Ectodermal cell (in vitro differentiated cells): ENCODE results near the gene ICAM2.

ENCODE experiments used
- H3K27ac ChIP-seq: 2 replicates; pipeline ENCODE4 v1.7.0; 2013; ENCODE audit warnings: mild to moderate bottlenecking, low read depth, low read length; ENCODE audit not compliant: insufficient read depth, poor library complexity, severe bottlenecking
- H3K27me3 ChIP-seq: 2 replicates; pipeline ENCODE4 v1.7.0; 2013; ENCODE audit warnings: mild to moderate bottlenecking, low read length; ENCODE audit not compliant: insufficient read depth, control insufficient read depth, poor library complexity, severe bottlenecking
- H3K36me3 ChIP-seq: one replicate; pipeline ENCODE4 v1.7.0; 2013; ENCODE audit warnings: low read length; ENCODE audit not compliant: control insufficient read depth, insufficient read depth
- H3K4me1 ChIP-seq: one replicate; pipeline ENCODE4 v1.7.0; 2013; ENCODE audit warnings: low read length; ENCODE audit not compliant: control insufficient read depth, insufficient read depth
- H3K4me3 ChIP-seq: 2 replicates; pipeline ENCODE4 v1.7.0; 2013; ENCODE audit warnings: low read depth, low read length, control low read depth; ENCODE audit not compliant: insufficient read depth
- H3K9me3 ChIP-seq: 2 replicates; pipeline ENCODE4 v1.7.0; 2013; ENCODE audit warnings: mild to moderate bottlenecking, low read length, moderate library complexity; ENCODE audit not compliant: control insufficient read depth
- whole genome bisulfite sequencing, 2 experiments: methylation state at CpG; one replicate each; pipeline ENCODE4 v1.1.7; 2013; ENCODE audit warnings: missing lambda C conversion rate in 2 of 2; 5-methylcytosine and 5-hydroxymethylcytosine counted together

ICAM2 gene

DNA sequence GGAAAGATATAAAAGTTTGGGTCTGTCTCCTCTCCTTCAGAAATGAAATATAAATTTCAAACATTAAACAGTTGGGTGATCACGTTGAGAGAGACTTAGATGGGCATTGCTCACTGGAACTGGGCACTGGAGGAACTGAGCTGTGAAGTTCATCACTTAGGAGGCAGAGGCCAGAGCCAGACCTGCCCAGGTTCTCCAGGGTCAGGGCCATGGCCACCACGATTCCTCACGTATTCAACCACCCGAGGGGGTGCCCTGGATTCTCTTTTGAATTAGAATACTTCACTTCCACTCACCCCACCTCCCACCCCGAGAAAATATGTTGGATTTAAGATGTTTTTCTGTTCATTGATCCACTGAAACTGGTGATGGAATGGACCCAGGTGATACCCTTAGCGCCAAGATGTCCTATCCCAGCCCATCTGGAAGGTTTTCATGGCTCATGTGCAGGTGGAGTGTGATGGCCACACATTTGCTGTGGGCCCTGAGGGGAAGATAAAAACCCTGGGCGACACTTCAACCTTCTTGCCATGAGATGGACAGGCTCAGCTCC lies 16.1 kb downstream of the ICAM2 start:
- H3K27ac ChIP-seq: no peak overlapping the region
- H3K36me3 ChIP-seq: no peaks in the 10 kb centered on the region
- H3K9me3 ChIP-seq: no peaks in the 10 kb centered on the region
- peaks cover 7% of the 10 kb centered on the region for H3K4me1 ChIP-seq
- H3K4me3 ChIP-seq: no peak overlapping the region
- peaks cover 4% of the 10 kb centered on the region for H3K27me3 ChIP-seq
- WGBS, 2 experiments: 92 to 93% methylated on average over 6 to 7 of the region's 7 CpGs

- no peak overlapping the region for H3K4me3 ChIP-seq
- peaks cover 11% of the 10 kb centered on the region for H3K27me3 ChIP-seq
- no peaks in the 10 kb centered on the region for H3K9me3 ChIP-seq
- 91 to 93% methylated on average over 13 of the region's 13 CpGs for WGBS, 2 experiments
- no peaks in the 10 kb centered on the region for H3K36me3 ChIP-seq
- H3K27ac ChIP-seq: no peak overlapping the region
- peaks cover 7% of the 10 kb centered on the region for H3K4me1 ChIP-seq
These were observed 16.8 kb downstream of the ICAM2 start for GRCh38 chr17:64003526-64004121.

DNA sequence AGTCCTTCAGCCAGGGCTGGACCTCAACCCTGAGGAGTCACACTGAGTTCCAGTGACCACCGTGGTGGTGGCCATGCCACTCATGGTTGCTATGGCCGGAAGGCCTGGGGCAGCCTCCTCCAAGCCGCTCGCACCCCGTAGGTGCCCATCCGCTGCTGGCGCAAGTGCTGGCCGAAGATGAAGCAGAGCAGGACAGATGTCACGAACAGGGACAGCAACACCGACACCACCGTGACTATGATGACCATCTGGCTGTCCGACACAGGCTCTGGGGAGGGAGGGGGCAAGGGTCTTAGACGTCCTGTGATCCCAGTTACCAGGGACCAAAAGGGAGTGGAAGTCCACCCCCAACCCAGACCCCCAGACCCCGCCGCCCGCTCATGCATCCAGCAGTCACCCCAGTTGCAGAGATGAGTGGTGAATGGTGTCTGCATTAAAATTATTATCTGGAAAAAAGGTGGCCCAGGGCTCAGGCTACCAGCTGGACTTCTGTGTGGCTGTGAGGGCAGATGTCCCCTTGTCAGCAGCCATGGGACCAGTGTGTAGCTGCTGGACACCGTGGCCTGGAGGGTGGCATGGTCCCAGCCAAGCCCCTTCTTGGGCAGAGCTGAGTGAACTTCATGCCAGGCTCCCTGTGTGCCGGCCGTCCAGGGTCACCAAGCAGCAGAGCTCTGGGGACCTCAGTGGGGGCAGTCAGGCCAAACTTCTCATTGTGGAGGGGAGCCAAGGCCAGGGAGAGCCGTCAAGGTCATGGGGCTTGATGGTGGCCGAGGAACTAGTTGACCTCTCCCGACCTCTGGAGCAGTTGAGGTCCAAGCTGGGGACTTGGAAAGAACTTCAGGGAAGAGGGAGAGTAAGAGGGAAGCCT lies 17.5 kb downstream of the ICAM2 start:
- H3K9me3 ChIP-seq: no peaks in the 10 kb centered on the region
- peaks cover 8% of the 10 kb centered on the region for H3K4me1 ChIP-seq
- no peak overlapping the region for H3K4me3 ChIP-seq
- no peak overlapping the region for H3K27ac ChIP-seq
- WGBS, 2 experiments: 93 to 94% methylated on average over 22 of the region's 22 CpGs
- H3K36me3 ChIP-seq: no peaks in the 10 kb centered on the region
- H3K27me3 ChIP-seq: peaks cover 17% of the 10 kb centered on the region

- 89% methylated on average over 14 of the region's 14 CpGs for WGBS, 2 experiments
- peaks cover 27% of the 10 kb centered on the region for H3K27me3 ChIP-seq
- no peak overlapping the region for H3K4me3 ChIP-seq
- no peaks in the 10 kb centered on the region for H3K9me3 ChIP-seq
- no peaks in the 10 kb centered on the region for H3K36me3 ChIP-seq
- peaks cover 10% of the 10 kb centered on the region for H3K4me1 ChIP-seq
- H3K27ac ChIP-seq: no peak overlapping the region
These were observed 18.5 kb downstream of the ICAM2 start for GRCh38 chr17:64001763-64002529.

DNA sequence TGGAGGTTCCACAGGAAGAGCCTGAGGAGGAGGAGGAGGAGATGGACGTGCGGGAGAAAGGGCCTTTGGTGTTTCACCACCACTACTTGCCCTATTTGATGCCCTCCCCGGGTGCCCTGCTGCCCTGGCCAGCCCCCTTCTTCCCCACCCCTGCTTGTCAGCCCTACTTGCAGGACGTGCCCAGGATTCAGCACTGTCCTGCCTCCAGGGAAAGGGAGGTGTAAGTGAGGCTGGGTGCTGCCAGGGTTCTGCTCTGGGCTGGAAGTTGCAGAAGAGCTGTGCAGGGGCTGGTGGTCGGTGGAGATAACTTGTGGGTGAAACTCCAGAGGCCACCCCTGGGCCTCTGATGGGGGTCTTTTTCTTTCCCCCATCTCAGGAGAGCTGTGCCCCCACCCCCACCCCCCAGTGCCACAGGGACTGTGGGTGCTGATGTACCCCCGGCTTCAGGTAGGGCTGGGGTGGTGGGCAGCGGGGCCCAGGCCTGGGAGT lies 19.3 kb downstream of the ICAM2 start:
- WGBS, 2 experiments: 91 to 98% methylated on average over 7 of the region's 7 CpGs
- Histone ChIP-seq H3K4me3 (no peak overlapping the region), H3K27me3 (peaks cover 33% of the 10 kb centered on the region), H3K36me3 (no peaks in the 10 kb centered on the region), H3K27ac (no peak overlapping the region), H3K4me1 (peaks cover 10% of the 10 kb centered on the region), H3K9me3 (no peaks in the 10 kb centered on the region)

DNA sequence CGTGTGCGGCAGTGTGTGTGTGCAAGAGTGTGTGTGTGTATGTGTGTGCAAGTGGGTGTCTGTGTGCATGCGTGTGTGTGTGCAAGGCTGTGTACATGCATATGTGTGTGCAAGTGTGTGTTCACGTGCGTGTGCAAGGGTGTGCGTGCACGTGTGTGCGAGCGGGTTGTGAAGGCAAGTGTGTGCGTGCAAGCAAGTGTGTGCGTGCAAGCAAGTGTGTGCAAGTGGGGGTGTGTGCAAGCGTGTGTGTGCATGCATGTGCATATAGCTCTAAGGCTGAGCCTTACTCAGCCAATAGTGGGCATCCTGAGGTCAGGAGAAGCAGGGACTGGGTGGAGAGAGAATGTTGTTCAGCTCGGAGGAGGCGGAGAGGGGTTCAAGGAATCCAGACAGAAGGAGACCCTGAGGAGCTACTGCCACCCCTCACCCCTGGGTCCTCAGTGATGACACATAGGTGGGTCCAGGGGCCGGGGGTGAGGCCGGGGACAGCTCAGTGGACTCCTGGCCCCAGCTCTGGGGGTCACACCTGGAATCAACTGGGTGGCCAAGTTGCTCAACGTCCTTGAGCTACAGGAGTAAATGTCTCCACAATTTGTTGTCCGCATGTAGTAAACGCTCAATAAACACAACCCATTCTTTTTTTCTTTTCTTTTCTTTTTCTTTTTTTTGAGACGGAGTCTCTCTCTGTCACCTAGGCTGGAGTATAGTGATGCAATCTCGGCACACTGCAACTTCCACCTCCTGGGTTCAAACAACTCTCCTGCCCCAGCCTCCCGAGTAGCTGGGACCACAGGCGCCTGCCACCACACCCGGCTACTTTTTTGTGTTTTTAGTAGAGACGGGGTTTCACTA lies 20.5 kb downstream of the ICAM2 start:
- H3K4me3 ChIP-seq: no peak overlapping the region
- WGBS, 2 experiments: 92 to 93% methylated on average over 25 of the region's 25 CpGs

GRCh38 chr17:63998721-63999679 lies 21.4 kb downstream of the ICAM2 start:
- Histone ChIP-seq H3K36me3 (no peaks in the 10 kb centered on the region), H3K4me3 (peak overlapping the region; percentile 69), H3K4me1 (peaks cover 3% of the 10 kb centered on the region), H3K27ac (no peak overlapping the region), H3K9me3 (no peaks in the 10 kb centered on the region), H3K27me3 (peaks cover 33% of the 10 kb centered on the region)
- 33 to 36% methylated on average over 33 of the region's 33 CpGs for WGBS, 2 experiments

More for the DNA sequence above, 20.5 kb downstream of the ICAM2 start:
- H3K27ac ChIP-seq: no peak overlapping the region
- no peaks in the 10 kb centered on the region for H3K9me3 ChIP-seq
- no peaks in the 10 kb centered on the region for H3K36me3 ChIP-seq
- H3K27me3 ChIP-seq: peaks cover 33% of the 10 kb centered on the region
- peaks cover 3% of the 10 kb centered on the region for H3K4me1 ChIP-seq

DNA sequence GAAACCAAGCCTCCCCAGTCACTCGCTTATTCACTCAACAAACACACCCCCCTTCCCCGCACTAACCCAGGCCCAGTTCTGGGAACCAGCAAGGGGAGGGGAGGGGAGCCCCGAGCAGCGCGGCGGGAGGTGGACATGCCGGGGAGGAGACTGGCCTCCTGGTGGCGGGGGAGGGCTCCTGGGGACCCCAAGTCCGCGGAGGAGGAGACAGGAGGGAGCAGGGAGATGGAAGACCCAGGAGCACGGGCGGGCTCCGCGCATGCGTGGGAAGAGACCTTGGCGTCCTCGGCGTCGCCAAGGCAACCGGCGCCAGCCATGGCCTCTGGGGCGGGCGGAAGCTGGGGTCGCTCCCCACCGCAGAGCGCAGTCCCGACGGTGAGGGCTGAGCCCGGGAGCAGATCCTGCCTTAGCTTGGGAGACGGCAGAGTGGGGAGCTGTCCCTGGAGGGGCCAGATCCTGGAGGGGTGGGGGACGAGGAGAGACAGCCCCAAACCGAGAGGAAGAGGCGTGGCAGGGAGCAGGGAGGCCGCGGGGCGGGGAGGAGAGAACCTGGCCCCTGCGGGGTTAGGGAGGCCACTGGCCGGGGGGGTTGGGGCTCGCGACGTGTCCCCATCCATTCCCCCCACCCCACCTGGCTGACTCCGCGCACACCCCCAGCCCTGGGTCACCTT lies 22.2 kb downstream of the ICAM2 start, which contains the start of gene PRR29:
Gene PRR29, plus strand, starts transcription at position 302 of the 671 bp plus-strand sequence. Its CDS starts 14 bp downstream, at position 316.
- peaks cover 3% of the 10 kb centered on the region for H3K4me1 ChIP-seq

More for the DNA sequence above, 22.2 kb downstream of the ICAM2 start, which contains the start of gene PRR29:
- H3K36me3 ChIP-seq: no peaks in the 10 kb centered on the region
- H3K9me3 ChIP-seq: no peaks in the 10 kb centered on the region
- WGBS, 2 experiments: 1% methylated on average over 41 to 43 of the region's 43 CpGs
- peaks cover 33% of the 10 kb centered on the region for H3K27me3 ChIP-seq
- peak within 1 kb of the TSS; percentile 69 for H3K4me3 ChIP-seq
- H3K27ac ChIP-seq: no peak within 1 kb of the TSS
